Ishikawa (cell line): ENCODE measurements around the gene SUSD6.

Source experiments
- CEBPB ChIP-seq: IDR thresholded peaks from 2 replicates; pipeline ENCODE4 v1.6.1; 2012
- CREB1 ChIP-seq: IDR thresholded peaks from 2 replicates; pipeline ENCODE4 v1.6.1; 2012; ENCODE audit warnings: low read depth
- EP300 ChIP-seq: IDR thresholded peaks from 2 replicates; pipeline ENCODE4 v1.6.1; 2012; ENCODE audit warnings: borderline replicate concordance
- RAD21 ChIP-seq: IDR thresholded peaks from 2 replicates; pipeline ENCODE4 v1.6.1; 2012; ENCODE audit warnings: low read depth
- TAF1 ChIP-seq: IDR thresholded peaks from 2 replicates; pipeline ENCODE4 v1.6.1; 2012; ENCODE audit warnings: low read depth, mild to moderate bottlenecking
- YY1 ChIP-seq: IDR thresholded peaks from 2 replicates; pipeline ENCODE4 v1.6.1; 2012; ENCODE audit warnings: low read depth
- TF ChIP-seq, protein P1 (sequence below): IDR thresholded peaks from 2 replicates; pipeline ENCODE4 v1.6.1; 2012; ENCODE audit warnings: low read depth, mild to moderate bottlenecking
- TF ChIP-seq, protein P2 (sequence below): IDR thresholded peaks from 2 replicates; pipeline ENCODE4 v1.6.1; 2012

DNA sequence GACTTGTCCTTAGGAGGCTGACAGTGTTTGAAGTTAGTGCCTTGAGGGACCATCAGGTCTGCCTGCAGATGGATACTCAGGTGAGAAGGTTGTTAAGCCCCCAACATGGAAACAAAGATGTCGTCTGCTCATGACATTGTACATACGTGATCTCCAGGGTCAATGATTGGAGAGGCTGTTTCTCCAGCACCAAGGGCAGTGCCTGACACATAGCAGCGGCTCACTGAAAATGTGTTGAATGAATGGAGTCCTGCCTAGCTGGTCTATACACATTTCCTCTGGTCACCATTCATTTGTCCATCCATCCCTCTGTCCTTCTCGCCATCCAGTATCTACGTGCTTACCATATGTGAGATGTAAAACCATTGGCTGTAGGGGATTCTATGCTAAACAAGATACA, 43.8 kb upstream of the SUSD6 start:
- TF ChIP-seq, protein P1, sequence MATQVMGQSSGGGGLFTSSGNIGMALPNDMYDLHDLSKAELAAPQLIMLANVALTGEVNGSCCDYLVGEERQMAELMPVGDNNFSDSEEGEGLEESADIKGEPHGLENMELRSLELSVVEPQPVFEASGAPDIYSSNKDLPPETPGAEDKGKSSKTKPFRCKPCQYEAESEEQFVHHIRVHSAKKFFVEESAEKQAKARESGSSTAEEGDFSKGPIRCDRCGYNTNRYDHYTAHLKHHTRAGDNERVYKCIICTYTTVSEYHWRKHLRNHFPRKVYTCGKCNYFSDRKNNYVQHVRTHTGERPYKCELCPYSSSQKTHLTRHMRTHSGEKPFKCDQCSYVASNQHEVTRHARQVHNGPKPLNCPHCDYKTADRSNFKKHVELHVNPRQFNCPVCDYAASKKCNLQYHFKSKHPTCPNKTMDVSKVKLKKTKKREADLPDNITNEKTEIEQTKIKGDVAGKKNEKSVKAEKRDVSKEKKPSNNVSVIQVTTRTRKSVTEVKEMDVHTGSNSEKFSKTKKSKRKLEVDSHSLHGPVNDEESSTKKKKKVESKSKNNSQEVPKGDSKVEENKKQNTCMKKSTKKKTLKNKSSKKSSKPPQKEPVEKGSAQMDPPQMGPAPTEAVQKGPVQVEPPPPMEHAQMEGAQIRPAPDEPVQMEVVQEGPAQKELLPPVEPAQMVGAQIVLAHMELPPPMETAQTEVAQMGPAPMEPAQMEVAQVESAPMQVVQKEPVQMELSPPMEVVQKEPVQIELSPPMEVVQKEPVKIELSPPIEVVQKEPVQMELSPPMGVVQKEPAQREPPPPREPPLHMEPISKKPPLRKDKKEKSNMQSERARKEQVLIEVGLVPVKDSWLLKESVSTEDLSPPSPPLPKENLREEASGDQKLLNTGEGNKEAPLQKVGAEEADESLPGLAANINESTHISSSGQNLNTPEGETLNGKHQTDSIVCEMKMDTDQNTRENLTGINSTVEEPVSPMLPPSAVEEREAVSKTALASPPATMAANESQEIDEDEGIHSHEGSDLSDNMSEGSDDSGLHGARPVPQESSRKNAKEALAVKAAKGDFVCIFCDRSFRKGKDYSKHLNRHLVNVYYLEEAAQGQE, result peak; percentile 75
- no peak for TF ChIP-seq CEBPB
- TF ChIP-seq TAF1, result no peak
- no peak for TF ChIP-seq EP300
- TF ChIP-seq, protein P2, sequence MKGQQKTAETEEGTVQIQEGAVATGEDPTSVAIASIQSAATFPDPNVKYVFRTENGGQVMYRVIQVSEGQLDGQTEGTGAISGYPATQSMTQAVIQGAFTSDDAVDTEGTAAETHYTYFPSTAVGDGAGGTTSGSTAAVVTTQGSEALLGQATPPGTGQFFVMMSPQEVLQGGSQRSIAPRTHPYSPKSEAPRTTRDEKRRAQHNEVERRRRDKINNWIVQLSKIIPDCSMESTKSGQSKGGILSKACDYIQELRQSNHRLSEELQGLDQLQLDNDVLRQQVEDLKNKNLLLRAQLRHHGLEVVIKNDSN, result no peak
- no peak for TF ChIP-seq RAD21
- TF ChIP-seq CREB1, result no peak
- no peak for TF ChIP-seq YY1
